OCI-LY3 (cell line): ENCODE results near the gene MAP3K5.

ENCODE experiments used
- CTCF ChIP-seq: fragments of 200-600, 300-600 bp; sonication (generic); IDR thresholded peaks from 2 replicates; pipeline ENCODE4 v1.5.1; 2014; ENCODE audit warnings: antibody characterized with exemption, low read length, low read depth
- EZH2phosphoT487 ChIP-seq: fragments of 200-600 bp; shearing (Covaris generic); IDR thresholded peaks from 2 replicates; pipeline ENCODE4 v1.6.1; 2018; ENCODE audit warnings: antibody characterized with exemption, mixed run types, low read depth

DNA sequence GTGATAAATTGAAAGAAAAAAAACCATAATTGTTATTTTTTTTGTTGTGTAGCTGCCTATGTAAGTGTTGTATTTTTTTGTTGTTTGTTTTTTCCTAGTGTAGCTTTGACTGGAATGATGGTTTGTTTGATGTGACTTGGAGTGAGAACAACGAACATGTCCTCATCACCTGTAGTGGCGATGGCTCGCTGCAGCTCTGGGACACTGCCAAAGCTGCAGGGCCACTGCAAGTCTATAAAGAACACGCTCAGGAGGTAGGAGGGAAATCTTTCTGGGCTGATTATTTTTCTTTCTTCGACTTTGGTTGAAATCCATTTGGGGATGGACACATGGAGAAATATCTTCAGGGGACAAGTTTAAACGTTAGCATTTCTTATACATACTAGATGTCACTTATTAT lies 33.9 kb upstream of the MAP3K5 start:
- TF ChIP-seq CTCF (no peak), EZH2phosphoT487 (no peak)
